ENCODE results near the gene ABCG2. TPM values are rescaled to one million over a fixed set of nuclear protein-coding genes. Genes with fewer than 3 reads are reported as not detected.

ABCG2 gene
- total RNA-seq, 1 experiment from 2014 or later: not detected

DNA sequence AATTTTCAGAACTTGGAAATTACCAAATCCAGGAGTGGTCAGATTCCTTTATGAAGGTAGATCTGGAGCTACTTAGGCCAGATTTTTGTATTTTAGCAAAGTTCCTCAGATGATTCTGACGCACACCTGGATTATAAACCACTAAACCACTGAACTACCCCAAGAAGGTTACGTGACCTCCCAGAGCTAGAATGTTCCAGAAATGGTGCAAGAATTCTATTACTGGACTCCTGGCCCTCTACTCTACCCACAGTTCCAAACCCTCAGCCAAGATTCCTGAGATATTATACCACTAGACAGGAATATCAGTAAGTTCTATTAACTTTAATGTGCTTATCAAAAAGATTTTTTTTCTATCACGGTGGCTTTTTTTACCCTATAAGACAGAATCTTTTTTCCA is 67.1 kb downstream of the ABCG2 start:
- H3K36me3 ChIP-seq (ENCODE audit: insufficient read depth, low read length, poor library complexity, severe bottlenecking): no peaks in the 10 kb centered on the region
- no peak overlapping the region for H3K27ac ChIP-seq (ENCODE audit: low read depth, low read length, poor library complexity, severe bottlenecking)
- intact Hi-C loops (cut with micrococcal nuclease; ENCODE audit: unreplicated experiment): no loop called here
- ChIA-PET POLR2A (ENCODE audit: low non-redundant PET) (no interaction called here), CTCF (no interaction called here)
- H3K27me3 ChIP-seq (replicated peaks; ENCODE audit: insufficient read depth, low read depth, low read length, poor library complexity): no peaks in the 10 kb centered on the region
- no peaks in the 10 kb centered on the region for H3K4me1 ChIP-seq (ENCODE audit: insufficient read depth, low read length, poor library complexity, severe bottlenecking)
- TF ChIP-seq EZH2 (IDR thresholded peaks at IDR 0.05; ENCODE audit: borderline replicate concordance, low read depth, low read length, poor library complexity, severe bottlenecking): no peak
- TF ChIP-seq, protein P1, sequence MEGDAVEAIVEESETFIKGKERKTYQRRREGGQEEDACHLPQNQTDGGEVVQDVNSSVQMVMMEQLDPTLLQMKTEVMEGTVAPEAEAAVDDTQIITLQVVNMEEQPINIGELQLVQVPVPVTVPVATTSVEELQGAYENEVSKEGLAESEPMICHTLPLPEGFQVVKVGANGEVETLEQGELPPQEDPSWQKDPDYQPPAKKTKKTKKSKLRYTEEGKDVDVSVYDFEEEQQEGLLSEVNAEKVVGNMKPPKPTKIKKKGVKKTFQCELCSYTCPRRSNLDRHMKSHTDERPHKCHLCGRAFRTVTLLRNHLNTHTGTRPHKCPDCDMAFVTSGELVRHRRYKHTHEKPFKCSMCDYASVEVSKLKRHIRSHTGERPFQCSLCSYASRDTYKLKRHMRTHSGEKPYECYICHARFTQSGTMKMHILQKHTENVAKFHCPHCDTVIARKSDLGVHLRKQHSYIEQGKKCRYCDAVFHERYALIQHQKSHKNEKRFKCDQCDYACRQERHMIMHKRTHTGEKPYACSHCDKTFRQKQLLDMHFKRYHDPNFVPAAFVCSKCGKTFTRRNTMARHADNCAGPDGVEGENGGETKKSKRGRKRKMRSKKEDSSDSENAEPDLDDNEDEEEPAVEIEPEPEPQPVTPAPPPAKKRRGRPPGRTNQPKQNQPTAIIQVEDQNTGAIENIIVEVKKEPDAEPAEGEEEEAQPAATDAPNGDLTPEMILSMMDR (conservative IDR thresholded peaks at IDR 0.05; ENCODE audit: low read depth, low read length): no peak
- no peak for DNase-seq (ENCODE audit: low spot score)
- BruUV-seq (replicated peaks): no TSS peak
- no peak overlapping the region for H3K4me3 ChIP-seq (ENCODE audit: low read depth, low read length, poor library complexity, severe bottlenecking)
- no peaks in the 10 kb centered on the region for H3K9me3 ChIP-seq (ENCODE audit: low read depth, low read length, poor library complexity, severe bottlenecking)

- no peak for DNase-seq (ENCODE audit: low spot score)
- CTCF ChIA-PET: no interaction called here
- no peak overlapping the region for H3K4me3 ChIP-seq (ENCODE audit: low read depth, low read length, poor library complexity, severe bottlenecking)
- POLR2A ChIA-PET (ENCODE audit: low non-redundant PET): no interaction called here
- TF ChIP-seq, protein P1 (conservative IDR thresholded peaks at IDR 0.05; ENCODE audit: low read depth, low read length): no peak
- no peak for TF ChIP-seq EZH2 (IDR thresholded peaks at IDR 0.05; ENCODE audit: borderline replicate concordance, low read depth, low read length, poor library complexity, severe bottlenecking)
- H3K36me3 ChIP-seq (ENCODE audit: insufficient read depth, low read length, poor library complexity, severe bottlenecking): no peaks in the 10 kb centered on the region
- no peaks in the 10 kb centered on the region for H3K9me3 ChIP-seq (ENCODE audit: low read depth, low read length, poor library complexity, severe bottlenecking)
- BruUV-seq (replicated peaks): no TSS peak
- intact Hi-C loops (cut with micrococcal nuclease; ENCODE audit: unreplicated experiment): no loop called here
- no peaks in the 10 kb centered on the region for H3K27me3 ChIP-seq (replicated peaks; ENCODE audit: insufficient read depth, low read depth, low read length, poor library complexity)
- H3K4me1 ChIP-seq (ENCODE audit: insufficient read depth, low read length, poor library complexity, severe bottlenecking): no peaks in the 10 kb centered on the region
- H3K27ac ChIP-seq (ENCODE audit: low read depth, low read length, poor library complexity, severe bottlenecking): no peak overlapping the region
These were observed 67.5 kb downstream of the ABCG2 start for GRCh38 chr4:88090898-88091297.

GRCh38 chr4:88087004-88087403 is 71.4 kb downstream of the ABCG2 start:
- no TSS peak for BruUV-seq (replicated peaks)
- Histone ChIP-seq H3K4me1 (ENCODE audit: insufficient read depth, low read length, poor library complexity, severe bottlenecking) (no peaks in the 10 kb centered on the region), H3K27ac (ENCODE audit: low read depth, low read length, poor library complexity, severe bottlenecking) (no peak overlapping the region), H3K9me3 (ENCODE audit: low read depth, low read length, poor library complexity, severe bottlenecking) (no peaks in the 10 kb centered on the region), H3K27me3 (replicated peaks; ENCODE audit: insufficient read depth, low read depth, low read length, poor library complexity) (no peaks in the 10 kb centered on the region), H3K4me3 (ENCODE audit: low read depth, low read length, poor library complexity, severe bottlenecking) (no peak overlapping the region), H3K36me3 (ENCODE audit: insufficient read depth, low read length, poor library complexity, severe bottlenecking) (no peaks in the 10 kb centered on the region)
- ChIA-PET POLR2A (ENCODE audit: low non-redundant PET) (no interaction called here), CTCF (no interaction called here)
- DNase-seq (ENCODE audit: low spot score): no peak
- intact Hi-C loops (cut with micrococcal nuclease; ENCODE audit: unreplicated experiment): no loop called here
- TF ChIP-seq, protein P1 (conservative IDR thresholded peaks at IDR 0.05; ENCODE audit: low read depth, low read length): no peak
- TF ChIP-seq EZH2 (IDR thresholded peaks at IDR 0.05; ENCODE audit: borderline replicate concordance, low read depth, low read length, poor library complexity, severe bottlenecking): no peak
